NOMO-1 treated with dmso at 0.1 percent for 144 hours (cell line): ENCODE measurements around the gene AGL.
"Not testable (repeated sequence)": the region's sequence is repeated elsewhere in the genome, so short reads cannot be mapped to it uniquely, and the experiment has no call there.

Experiments used
- DNase-seq: peaks from one replicate; lab custom pipeline; 2025; ENCODE audit not compliant: unreplicated experiment; lab: John Stamatoyannopoulos, UW

The AGL gene

GRCh38 chr1:99936071-99936470 is 85.9 kb downstream of the AGL start:
- no peak for DNase-seq

- no peak for DNase-seq
Measured at GRCh38 chr1:99942723-99943122, 92.6 kb downstream of the AGL start.

GRCh38 chr1:99943223-99943794 is 93.1 kb downstream of the AGL start:
- DNase-seq: no peak

GRCh38 chr1:99944192-99944591 is 94.0 kb downstream of the AGL start:
- no peak for DNase-seq

- DNase-seq: no peak
Measured at GRCh38 chr1:99945174-99945573, 95.0 kb downstream of the AGL start.

- DNase-seq: no peak
Measured at GRCh38 chr1:99950486-99950885, 100.3 kb downstream of the AGL start.

- DNase-seq: no peak
Measured at GRCh38 chr1:99952522-99952921, 102.4 kb downstream of the AGL start.

- DNase-seq: no peak
Measured at GRCh38 chr1:99955375-99955774, 105.2 kb downstream of the AGL start.

GRCh38 chr1:99956755-99957154 is 106.6 kb downstream of the AGL start:
- DNase-seq: no peak

GRCh38 chr1:99957818-99958217 is 107.7 kb downstream of the AGL start:
- DNase-seq: no peak

- DNase-seq: not testable (repeated sequence)
Measured at GRCh38 chr1:99959189-99959705, 109.1 kb downstream of the AGL start.

- DNase-seq: not testable (repeated sequence)
Measured at GRCh38 chr1:99960260-99960659, 110.1 kb downstream of the AGL start.

- no peak for DNase-seq
Measured at GRCh38 chr1:99963041-99963795, 113.1 kb downstream of the AGL start.

- no peak for DNase-seq
Measured at GRCh38 chr1:99964806-99965205, 114.6 kb downstream of the AGL start.

GRCh38 chr1:99965646-99966375 is 115.7 kb downstream of the AGL start:
- DNase-seq: no peak

GRCh38 chr1:99968214-99968613 is 118.1 kb downstream of the AGL start:
- DNase-seq: no peak

GRCh38 chr1:99969260-99969728 is 119.1 kb downstream of the AGL start:
- no peak for DNase-seq

- peak; percentile 66 for DNase-seq
Measured at GRCh38 chr1:99969729-99970621, 119.8 kb downstream of the AGL start, which contains the start of gene SLC35A3. Gene SLC35A3, plus strand, starts transcription at chr1:99969996. Its CDS starts 23,559 bp downstream, at chr1:99993555.

- DNase-seq: no peak
Measured at GRCh38 chr1:99970713-99971255, 120.6 kb downstream of the AGL start.

- not testable (repeated sequence) for DNase-seq
Measured at GRCh38 chr1:99972066-99972465, 121.9 kb downstream of the AGL start.
